ENCODE results near the gene SLC30A4.

DNA sequence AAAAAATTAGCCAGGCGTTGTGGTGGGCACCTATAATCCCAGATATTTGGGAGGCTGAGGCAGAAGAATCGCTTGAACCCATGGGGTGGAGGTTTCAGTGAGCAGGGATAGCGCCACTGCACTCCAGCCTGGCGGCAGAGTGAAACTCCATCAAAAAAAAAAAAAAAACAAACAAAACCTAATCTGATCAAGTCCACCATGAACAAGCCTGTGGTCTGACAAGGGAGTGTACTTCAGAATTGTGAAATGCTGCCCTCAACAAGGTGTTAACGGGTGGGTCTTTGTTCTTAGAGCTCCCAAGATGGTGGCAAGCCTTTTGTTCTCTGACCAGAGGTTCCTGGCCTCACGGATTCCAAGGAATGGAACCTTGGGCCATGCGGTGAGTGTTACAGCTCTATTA, 24.2 kb upstream of the SLC30A4 start:
- TF ChIP-seq, protein P1, sequence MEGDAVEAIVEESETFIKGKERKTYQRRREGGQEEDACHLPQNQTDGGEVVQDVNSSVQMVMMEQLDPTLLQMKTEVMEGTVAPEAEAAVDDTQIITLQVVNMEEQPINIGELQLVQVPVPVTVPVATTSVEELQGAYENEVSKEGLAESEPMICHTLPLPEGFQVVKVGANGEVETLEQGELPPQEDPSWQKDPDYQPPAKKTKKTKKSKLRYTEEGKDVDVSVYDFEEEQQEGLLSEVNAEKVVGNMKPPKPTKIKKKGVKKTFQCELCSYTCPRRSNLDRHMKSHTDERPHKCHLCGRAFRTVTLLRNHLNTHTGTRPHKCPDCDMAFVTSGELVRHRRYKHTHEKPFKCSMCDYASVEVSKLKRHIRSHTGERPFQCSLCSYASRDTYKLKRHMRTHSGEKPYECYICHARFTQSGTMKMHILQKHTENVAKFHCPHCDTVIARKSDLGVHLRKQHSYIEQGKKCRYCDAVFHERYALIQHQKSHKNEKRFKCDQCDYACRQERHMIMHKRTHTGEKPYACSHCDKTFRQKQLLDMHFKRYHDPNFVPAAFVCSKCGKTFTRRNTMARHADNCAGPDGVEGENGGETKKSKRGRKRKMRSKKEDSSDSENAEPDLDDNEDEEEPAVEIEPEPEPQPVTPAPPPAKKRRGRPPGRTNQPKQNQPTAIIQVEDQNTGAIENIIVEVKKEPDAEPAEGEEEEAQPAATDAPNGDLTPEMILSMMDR (IDR thresholded peaks at IDR 0.05) = no peak
- TF ChIP-seq POLR2A (IDR thresholded peaks at IDR 0.05) = no peak
